HEK293 (cell line): ENCODE measurements around the gene TAL1.

ENCODE experiments used
- ATF2 ChIP-seq: fragments of 450-650 bp; formaldehyde crosslinking; IDR thresholded peaks from 2 replicates; pipeline ENCODE4 v1.5.1; 2016; ENCODE audit warnings: missing biosample characterization, missing genetic modification characterization, low read depth
- CTCF ChIP-seq: fragments of 450-650 bp; formaldehyde crosslinking; IDR thresholded peaks from 2 replicates; pipeline ENCODE4 v1.5.1; 2016; ENCODE audit warnings: missing biosample characterization, missing genetic modification characterization
- HIC1 ChIP-seq: fragments of 450-650 bp; formaldehyde crosslinking; IDR thresholded peaks from 2 replicates; pipeline ENCODE4 v1.5.1; 2016; ENCODE audit warnings: missing biosample characterization, missing genetic modification characterization
- PRDM10 ChIP-seq: fragments of 450-650 bp; formaldehyde crosslinking; IDR thresholded peaks from 2 replicates; pipeline ENCODE4 v1.5.1; 2016; ENCODE audit warnings: missing biosample characterization, missing genetic modification characterization
- ZBTB48 ChIP-seq: fragments of 450-650 bp; formaldehyde crosslinking; IDR thresholded peaks from 2 replicates; pipeline ENCODE4 v1.5.1; 2016; ENCODE audit warnings: missing biosample characterization, missing genetic modification characterization
- ZBTB49 ChIP-seq: fragments of 450-650 bp; formaldehyde crosslinking; IDR thresholded peaks from 2 replicates; pipeline ENCODE4 v1.5.1; 2016; ENCODE audit warnings: missing biosample characterization, missing genetic modification characterization, low read depth
- ZNF155 ChIP-seq: fragments of 450-650 bp; formaldehyde crosslinking; IDR thresholded peaks from 2 replicates; pipeline ENCODE4 v1.5.1; 2016; ENCODE audit warnings: missing biosample characterization, missing genetic modification characterization
- ZNF23 ChIP-seq: fragments of 450-650 bp; formaldehyde crosslinking; IDR thresholded peaks from 2 replicates; pipeline ENCODE4 v1.5.1; 2016; ENCODE audit warnings: missing biosample characterization, missing genetic modification characterization, borderline replicate concordance
- ZNF350 ChIP-seq: fragments of 450-650 bp; formaldehyde crosslinking; IDR thresholded peaks from 2 replicates; pipeline ENCODE4 v1.5.0; 2017; ENCODE audit warnings: missing biosample characterization, mild to moderate bottlenecking, missing genetic modification characterization
- ZNF704 ChIP-seq: fragments of 450-650 bp; formaldehyde crosslinking; IDR thresholded peaks from 2 replicates; pipeline ENCODE4 v1.5.1; 2016; ENCODE audit warnings: missing biosample characterization, missing genetic modification characterization
- ZSCAN18 ChIP-seq: fragments of 450-650 bp; formaldehyde crosslinking; IDR thresholded peaks from 2 replicates; pipeline ENCODE4 v1.5.1; 2016; ENCODE audit warnings: missing biosample characterization, missing genetic modification characterization

- no peak for TF ChIP-seq CTCF
- TF ChIP-seq ZNF350 (tag by site-specific recombination): no peak
- TF ChIP-seq HIC1 (tag by site-specific recombination): no peak
- no peak for TF ChIP-seq PRDM10 (tag by site-specific recombination)
- no peak for TF ChIP-seq ZNF155 (tag by site-specific recombination)
- no peak for TF ChIP-seq ZBTB48
- TF ChIP-seq ATF2 (tag by site-specific recombination): no peak
- TF ChIP-seq ZNF23 (tag by site-specific recombination): no peak
- TF ChIP-seq ZBTB49 (tag by site-specific recombination): no peak
- no peak for TF ChIP-seq ZSCAN18 (tag by site-specific recombination)
- no peak for TF ChIP-seq ZNF704 (tag by site-specific recombination)
These were observed 4.4 kb downstream of the TAL1 start for GRCh38 chr1:47227341-47228232.
